CD4-positive, alpha-beta T cell treated with Interleukin-6 at 100 ng/mL for 8 hours (primary cell): ENCODE measurements around the gene SIAH3.
"Not testable (repeated sequence)": the region's sequence is repeated elsewhere in the genome, so short reads cannot be mapped to it uniquely, and the experiment has no call there.

Experiments used
- DNase-seq: peaks from one replicate; pipeline ENCODE4 v3.0.0-alpha.2; 2020; ENCODE audit warnings: mixed read lengths, low spot score

SIAH3 gene

DNA sequence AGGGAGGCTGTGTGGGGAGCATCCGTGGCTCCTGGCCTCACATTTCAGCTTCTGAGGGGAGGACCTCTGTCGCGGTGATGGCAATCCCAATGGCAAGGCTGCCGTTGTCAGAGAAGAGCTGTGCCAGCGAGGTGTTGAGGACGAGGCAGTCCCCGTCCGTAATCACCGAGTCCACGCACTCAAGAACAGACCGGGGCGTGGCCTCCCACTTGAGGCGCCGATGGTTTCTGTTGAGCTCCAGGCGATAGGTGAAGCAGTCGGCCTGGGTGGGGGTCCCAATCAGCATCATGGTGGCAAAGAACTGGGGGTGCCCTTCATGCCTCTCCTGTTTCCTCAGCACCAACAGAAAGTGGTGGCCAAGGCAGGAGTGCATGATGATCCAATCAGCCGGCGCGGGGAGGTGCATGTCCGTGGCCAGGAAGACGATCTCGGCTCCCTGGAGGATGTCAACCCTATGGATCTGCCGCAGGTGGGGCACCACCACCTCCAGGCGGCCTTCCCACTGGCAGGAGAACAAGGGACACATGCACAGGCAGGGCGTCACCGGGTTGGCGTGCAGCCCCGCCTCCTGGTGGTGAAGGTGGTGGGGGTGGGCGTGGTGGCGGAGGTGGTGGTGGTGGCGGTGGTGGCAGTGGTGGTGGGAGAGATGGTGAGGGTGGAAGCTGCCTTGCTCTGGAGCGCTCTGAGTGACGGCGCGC is 68.1 kb downstream of the SIAH3 start:
- no peak for DNase-seq

DNA sequence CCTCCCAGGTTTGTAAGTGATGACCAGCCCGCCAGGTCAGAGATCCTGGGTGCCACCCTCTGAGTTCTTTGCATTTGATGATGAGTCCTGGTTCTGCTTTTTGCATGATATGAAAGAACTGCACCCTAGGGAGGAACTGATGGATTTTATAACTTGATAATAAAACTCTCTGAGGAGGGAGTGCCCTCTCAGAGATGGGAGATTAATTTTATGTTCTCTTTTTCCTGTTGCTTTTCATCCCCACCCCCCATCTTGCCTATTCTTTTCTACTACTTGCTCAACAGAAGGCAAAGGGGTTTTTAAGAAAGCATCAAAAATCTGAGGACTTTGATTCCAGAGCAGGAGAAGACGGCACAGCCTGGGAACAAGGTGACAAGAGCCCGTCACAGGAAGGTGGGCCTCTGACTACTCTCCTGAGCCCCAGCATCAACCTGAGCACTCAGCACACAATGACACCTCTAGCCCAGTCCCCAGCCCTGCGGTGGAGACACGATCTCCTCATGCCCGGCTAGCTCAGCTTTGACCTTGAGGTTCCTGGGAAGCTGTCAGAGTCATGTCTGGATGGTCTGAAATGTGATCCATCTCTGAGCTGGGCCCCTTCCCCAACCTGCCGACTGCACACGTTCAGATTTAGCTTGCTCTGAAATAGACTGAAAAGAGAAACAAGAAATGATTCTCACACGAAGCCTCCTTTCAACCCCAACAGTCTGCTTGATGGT is 69.1 kb downstream of the SIAH3 start:
- DNase-seq: no peak

DNA sequence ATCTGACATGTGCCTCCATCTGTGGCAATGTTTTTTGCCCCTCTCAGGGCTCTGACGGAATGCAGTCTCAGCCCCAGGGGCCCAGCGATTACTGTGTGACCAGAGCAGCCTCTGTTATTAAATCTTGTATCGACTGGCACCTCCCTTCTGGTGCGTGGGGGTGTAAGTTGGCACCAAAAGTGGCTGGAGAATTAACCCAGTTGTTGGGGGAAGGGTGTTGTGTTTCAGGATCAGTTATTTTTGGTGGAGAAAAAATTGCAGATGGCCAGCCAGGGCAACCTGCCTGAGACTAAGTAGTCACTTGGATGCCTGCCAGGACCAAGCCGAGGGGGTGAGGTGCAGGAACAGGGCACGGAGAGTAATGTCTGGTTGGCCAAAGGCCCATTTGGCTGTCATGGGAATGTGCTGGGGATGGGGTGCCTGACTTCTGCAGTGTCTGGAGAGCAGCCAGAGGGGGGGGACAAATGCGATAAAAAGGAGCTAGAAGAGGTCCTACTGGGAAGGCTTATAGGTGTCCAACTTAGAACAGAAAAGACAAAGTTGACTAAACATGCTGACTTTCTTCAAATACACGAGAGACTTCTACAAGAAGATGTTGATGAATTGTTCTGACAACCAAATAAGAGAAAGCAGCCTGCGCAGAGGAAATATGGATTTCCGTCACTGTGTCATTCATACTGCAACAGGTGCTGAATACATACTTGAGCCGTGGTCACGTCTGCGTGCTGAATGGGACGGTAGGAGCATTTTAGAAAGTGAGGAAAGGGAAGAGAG is 69.8 kb downstream of the SIAH3 start:
- DNase-seq: no peak

DNA sequence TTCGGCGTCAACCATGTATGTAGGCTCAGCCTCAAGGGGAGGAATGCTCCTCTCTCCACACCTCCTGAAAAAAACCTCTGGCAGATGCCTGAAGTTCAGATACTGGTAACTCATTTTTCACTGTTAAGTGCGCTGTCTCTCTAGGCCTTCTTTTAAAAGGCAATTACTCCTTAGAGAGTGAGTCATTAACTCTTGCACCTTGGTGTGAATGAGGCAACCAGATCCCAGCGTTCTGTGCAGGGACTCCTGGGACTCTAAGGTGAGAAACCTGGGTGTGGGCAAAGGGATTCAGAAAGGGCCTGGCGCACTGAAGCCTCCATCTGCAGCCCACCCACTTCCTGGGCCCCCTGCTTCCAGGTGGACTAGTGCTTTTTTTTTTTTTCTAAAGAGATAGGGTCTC is 71.7 kb downstream of the SIAH3 start:
- DNase-seq: no peak

DNA sequence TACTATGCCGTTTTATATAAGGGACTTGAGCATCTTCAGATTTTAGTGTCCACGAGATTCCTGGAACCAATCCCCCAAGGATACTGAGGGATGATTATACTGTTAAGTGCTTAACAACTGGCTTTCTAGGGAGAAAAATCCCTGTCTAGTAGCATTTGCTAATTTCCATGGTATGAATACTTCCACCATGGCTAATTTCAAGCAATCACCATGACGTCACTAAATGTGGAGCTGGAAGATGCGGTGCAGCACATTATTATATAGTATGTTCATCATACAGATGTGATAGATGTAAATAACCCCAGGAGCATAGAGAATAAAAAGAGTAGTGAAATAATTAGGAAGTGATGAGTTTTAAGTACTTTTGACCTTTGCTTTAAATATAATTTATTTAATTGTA is 72.7 kb downstream of the SIAH3 start:
- no peak for DNase-seq

DNA sequence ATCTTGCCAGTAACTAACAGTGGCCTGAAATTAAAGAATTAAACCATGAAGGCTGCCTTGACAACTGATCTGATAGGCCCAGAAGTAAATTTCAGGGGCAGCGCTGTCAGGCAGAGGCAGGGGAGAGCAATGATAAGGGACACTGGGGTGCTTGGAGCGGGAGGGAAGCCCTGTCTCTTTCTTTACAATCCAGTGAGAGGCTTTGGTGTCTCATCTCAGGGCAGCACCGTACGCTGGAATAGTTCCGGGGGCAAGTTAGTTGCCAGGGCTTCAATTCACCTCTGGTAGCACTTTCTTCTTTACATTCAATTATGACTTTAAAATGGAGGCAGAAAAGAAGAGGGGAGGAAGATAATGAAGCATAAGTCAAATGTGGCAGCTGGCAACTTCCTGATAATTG is 74.8 kb downstream of the SIAH3 start:
- no peak for DNase-seq

DNA sequence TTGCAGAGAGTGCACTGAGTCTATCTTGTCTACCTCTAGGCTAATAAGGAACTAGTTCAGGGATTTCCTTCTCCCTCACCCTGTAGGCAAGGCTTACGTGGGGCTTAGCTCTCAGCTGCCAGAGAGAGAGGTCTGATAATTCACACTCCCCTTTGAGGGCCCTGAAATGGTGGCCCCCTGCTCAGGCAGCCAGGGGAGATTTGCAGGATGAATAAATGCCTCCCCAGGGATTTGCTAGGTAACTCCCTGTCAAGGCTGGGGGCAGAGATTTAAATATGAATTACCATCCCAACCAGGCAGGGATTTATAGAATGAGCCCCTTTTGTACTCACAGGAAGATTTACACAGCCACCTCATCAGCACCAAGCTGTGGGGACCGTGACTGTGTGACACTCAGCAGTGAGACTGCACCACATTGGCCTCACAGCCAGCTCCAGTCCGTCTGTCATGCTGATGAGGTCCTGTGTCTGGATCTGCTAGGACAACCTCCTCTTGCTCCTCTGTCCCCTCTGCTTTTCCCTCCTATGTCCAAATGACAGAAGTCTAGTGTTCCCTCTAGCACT is 76.1 kb downstream of the SIAH3 start:
- DNase-seq: no peak

DNA sequence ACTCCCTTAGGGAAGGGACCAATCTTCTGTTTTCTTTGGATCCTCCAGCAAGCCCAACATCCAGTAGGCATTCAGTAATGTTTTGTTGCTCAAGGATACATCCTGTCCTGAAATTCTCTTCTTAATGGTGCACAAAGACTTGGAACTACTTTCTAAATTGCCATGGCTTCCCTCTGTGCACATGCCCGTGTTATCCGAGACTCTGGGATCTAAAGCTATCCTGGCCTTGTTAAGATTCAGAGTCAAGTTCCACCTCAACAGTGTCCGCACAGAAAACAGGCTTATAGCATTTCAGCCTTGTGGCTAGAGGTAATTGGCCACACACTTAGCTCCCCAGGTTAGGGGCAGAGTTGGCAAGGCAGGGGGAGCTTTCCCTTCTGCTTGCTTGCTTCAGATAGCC is 77.6 kb downstream of the SIAH3 start:
- no peak for DNase-seq

DNA sequence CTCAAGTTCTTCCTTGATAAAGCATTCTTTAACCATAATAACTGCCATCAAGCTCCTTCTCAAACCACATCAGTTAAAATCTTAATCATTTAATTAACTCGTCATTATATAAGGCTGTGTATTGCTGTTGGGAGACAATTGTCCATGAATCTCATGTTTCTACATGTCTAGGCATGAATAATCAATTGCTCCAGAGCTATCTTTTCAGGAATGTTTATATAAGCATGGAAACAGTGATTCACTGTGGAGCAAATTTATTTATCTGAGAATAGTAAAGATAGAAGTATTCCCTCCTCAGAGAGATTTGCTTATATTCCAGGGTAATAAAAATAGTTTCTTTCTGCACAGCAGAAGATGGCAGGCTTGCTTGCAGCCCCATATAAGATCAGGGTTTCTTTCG is 78.3 kb downstream of the SIAH3 start:
- DNase-seq: no peak

DNA sequence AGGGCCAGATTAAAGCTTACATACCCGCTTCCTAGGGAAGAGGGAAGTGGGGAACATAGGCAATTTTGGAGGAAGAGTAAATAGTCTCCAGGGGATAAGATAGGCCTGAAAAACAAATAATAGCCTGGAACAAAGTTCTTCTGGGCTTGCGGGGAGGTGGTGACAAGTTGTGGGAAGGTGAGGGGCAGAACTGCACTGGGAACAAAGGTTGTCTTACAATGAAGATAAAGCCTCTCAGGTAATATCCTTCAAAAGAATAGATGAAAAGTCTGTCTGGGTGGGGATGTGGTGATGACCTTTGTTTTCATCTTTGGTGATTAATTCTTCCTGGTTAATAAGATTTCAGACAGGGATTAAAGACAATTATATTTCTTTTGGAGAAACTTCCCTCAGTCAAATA is 80.7 kb downstream of the SIAH3 start:
- DNase-seq: no peak

DNA sequence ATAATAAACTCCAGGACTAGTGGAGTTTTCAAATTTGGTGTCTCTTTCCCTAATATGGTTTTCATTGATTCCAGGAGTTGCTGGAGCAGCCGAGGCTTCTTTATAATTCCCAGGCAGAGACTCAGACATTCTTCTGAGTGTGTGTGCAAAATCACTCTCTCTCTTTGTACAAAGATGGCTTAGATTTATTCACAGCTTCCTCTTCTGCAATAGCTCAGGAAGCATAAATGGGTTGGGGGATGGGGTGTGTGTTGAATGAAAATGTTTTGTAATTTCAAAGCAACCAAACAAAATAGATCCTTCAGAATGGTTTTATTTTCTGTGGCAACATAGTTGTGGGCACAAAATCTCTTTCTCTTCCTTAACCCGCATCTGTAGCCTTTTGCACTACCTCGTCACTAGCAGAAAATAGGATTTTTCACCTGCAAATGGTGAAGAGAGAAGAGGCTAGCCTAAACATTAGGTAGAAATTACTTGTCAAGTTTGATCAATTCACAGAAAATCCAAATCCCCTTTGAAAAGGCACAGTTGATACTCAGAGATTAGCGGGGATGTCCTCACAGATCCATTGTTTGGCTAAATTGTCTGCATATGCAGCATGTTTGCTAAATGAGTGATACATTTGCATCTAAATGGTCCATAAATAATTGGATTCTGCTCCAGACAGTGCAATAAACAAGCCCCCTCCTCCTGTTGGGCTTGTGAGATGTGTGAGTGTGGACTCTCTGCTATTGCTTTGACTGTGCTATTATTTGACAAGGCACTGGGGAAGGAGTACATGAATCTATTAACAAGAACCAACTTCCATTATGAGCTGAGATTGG is 82.7 kb downstream of the SIAH3 start:
- no peak for DNase-seq

DNA sequence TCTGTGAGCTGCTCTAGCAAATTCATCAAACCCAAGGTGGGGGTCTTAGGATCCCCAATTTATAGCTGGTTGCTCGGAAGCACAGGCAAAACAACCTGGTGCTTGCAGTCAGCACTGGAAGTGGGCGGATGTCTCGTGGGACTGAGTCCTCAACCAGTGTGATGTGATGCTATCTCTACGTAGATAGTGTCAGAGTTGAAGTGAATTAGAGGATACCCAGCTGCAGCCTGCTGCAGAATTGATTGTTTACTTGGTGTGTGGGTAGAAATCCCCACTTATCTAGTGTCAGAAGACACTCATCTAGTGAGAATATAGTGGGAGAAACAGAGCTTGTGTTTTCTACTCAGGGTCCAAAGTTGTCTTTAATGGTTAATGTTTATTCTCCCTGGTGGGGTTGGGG is 86.1 kb downstream of the SIAH3 start:
- no peak for DNase-seq

DNA sequence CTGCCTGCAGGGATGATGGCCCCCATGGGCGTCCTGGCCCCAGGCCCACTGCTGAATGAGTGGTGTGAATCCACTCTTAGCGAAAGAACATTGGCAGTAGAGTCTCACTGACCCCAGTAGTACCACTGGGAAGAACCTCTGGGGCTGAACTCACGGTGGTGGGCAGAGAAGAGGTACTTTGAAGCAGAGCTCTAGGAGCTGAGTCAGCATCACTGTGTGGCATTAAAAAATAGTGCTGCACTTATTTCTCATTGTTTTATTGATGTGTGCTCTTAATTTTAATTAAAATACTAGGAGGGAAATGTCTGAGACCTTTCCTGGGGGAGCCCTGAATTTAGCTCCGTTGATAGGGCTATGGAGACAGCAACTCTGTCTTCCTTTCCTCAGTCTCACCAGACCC is 88.1 kb downstream of the SIAH3 start:
- no peak for DNase-seq

DNA sequence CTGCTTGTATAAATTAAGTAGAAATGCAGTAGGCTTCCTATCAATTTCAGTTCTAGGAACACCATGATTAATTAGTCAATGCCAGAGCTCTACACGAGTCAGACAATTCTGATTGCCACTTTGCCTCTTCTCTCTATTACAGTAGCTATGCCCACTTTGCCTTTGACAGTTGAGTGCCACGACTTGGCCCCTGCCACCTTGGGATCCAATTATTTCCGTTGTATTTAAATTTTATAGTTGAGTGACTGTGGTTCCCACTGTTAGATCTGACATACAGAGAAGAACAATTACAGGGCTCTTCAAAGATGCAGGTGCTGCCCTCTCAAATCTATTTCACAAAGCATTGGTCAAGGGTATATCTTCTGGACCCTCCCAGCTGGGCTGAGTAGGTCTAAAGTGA is 94.0 kb downstream of the SIAH3 start:
- DNase-seq: not testable (repeated sequence)

DNA sequence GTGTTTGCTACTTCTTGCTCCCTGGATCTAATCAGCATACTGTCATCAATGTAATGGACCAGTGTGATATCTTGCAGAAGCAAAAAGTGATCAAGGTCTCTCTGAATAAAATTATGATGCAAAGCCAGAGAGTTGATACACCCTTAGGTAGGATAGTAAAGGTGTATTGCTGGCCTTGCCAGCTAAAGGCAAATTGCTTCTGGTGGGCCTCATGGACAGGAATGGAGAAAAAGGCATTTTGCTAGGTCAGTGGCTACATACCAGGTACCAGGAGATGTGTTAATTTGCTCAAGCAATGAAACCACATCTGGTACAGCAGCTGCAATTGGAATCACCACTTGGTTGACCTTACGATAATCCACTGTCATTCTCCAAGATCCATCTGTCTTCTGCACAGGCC is 95.1 kb downstream of the SIAH3 start:
- DNase-seq: not testable (repeated sequence)

DNA sequence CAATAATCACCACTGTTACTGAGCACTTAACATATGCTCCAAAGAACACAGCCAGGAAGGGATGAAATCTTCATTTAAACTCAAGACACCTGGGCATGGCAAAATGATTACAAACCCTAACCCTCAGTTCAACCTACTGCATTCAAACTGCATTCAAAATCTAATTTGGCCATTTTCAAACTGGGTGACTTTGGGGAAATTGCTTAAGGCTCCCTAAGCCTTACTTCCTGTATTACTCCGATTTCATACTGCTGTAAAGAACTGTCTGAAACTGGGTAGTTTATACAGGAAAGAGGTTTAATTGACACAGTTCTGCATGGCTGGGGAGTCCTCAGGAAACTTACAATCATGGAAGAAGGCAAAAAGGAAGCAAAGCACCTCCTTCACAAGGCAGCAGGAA is 99.0 kb downstream of the SIAH3 start:
- no peak for DNase-seq

DNA sequence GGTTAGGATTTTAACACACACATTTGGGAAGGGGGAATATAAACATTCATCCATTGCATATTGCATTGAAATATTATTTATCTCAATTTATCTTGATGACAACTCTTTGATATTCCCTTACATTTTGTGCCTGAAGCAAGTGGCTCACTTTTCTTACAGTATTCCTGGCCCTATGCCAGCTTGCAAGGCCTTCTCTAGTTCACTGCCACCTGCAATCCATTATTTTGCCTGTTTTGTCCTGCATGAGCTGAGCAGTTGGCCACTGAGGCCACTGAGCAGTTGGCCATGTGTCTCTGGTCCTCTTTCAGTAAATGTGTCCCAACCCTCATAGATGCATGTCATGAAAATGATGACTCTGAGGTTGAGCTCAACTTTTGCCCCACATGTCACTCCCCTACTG is 99.7 kb downstream of the SIAH3 start:
- DNase-seq: no peak

DNA sequence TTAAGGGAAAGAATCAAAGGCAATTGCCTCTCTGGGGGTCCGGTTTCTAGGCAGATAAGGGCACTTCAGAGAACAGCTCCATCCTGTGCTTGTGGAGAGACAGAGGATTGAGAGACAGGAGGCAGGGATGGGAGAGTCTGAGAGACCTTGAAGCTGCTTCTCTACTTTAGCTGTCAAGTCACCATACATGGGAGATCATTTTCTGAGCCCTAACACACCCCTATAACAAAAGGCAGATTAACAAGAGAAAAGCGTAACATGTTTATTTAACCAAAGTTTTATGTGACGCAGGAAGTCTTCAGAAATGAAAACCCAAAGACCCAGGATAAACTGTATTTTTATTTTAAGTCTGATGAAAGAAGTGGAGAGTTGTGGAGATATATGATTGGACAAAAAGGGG is 101.0 kb downstream of the SIAH3 start:
- no peak for DNase-seq

DNA sequence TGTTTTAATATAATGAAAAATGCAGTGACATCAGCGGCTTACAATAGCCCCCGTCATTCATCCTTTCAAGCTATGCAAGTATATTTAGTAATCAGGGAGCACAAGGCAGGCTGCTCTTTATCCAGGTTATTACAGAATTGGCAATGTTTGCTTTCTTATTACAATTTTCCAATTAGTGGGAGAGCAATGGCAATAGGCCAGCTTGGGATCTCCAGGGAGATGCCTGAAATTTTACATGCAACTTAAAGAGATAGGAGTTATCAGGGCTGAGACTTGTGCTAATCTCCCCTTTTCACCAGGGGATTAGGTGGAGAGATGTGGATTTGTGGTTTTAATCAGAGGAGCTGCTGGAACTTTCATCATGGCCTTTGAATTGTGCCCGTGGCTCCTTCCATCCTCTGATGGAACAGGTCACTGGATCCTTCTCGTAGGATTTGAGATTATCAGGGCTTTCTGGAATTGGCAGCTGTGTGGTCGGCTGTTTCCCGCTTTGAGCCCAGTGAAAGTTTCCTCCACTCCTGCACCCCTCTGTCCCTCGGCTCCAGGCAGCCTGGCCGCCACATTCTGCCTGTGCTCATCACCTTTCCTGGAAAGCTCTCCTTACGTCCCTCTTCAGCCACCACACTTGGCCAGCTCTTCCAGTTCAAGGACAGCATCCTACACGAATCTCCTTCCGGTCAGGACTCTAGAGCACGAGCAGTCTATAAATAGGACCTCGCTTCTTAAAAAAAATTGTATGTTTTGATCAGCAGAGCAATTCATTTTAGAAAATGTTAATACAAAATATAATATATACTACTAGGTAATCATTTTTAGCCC is 102.4 kb downstream of the SIAH3 start:
- no peak for DNase-seq

DNA sequence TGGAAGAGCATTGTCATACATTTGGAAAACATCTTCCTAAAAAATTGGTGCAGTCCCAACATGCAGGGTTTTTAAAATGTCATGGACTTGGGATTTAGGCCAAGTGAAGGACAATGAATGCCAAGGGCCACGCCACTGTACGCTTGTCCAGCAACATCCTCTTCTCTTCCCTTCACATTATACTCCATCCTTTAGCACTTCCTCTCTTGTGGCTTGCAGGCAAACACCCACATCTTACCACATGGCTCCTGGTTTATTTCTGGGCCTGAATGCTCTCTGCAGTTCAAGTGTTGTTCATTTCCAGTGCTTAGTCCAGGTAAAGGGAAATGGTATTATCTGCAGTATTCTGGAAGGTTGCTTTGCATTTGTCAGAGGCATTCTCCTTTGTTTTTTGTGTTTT is 104.5 kb downstream of the SIAH3 start:
- no peak for DNase-seq

DNA sequence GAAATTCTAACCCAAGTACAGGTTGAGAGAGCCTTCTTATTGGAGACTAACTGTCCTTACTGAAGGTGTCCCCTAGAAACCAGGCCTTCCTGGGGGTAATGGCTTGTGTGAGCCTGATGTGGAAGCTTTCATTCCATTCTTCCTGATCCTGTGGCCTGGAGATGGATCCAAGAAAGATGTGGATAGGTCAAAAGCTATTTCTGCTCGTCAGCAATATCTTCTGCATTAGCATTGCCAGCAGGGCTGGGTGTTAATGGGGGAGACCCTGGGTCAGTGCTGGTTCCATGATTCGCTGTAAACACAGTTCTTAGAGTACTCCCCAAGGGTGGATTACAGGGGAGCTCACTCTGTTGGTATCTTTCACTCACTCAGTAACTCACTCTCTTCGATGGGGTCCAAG is 106.6 kb downstream of the SIAH3 start:
- DNase-seq: no peak
